GM18520 (cell line): ENCODE data around the gene H2BK1.

Experiments
- ATAC-seq: cut with Tn5 transposase; IDR thresholded peaks from one replicate; pipeline ENCODE4 v1.9.1; 2021; ENCODE audit not compliant: unreplicated experiment

Gene H2BK1

DNA sequence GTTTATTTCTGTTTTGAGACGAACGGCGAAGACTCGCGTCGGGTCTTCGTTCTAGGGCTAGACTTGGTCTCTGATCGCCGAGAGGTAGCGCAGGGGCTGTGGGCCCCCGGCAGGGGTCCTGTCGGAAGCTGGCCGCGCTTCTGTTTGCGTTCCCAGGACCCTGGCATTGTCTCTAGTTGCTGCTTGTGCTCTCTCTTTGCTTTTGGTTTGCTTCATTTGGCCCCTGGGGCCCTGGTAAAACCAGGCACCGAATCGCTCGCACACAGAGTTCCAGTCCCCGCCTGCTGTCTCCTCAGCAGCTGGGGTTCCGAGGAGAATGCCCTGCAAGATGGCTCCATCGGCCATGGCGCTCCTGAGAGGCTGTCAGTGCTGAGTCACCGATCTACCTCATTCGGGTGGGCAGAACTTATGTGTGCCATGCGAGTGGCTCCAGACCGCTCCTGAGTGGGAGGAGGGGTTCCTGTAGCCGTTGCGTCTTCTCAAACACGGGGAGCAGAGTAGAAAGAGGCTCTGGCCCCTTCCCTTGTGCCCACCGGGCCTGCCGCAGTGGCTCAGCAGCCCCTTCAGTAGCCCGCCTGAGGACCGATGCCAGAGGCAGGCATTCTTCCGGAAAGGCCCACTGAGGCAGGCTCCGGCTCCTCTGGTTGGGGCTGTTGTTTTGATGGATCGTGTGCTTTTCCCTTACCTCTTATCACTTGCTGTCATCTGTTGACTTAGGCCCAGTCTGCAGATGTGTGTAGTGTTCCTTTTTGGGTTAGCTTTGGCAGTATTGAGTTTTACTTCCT lies 22.8 kb upstream of the H2BK1 start:
- no peak for ATAC-seq

DNA sequence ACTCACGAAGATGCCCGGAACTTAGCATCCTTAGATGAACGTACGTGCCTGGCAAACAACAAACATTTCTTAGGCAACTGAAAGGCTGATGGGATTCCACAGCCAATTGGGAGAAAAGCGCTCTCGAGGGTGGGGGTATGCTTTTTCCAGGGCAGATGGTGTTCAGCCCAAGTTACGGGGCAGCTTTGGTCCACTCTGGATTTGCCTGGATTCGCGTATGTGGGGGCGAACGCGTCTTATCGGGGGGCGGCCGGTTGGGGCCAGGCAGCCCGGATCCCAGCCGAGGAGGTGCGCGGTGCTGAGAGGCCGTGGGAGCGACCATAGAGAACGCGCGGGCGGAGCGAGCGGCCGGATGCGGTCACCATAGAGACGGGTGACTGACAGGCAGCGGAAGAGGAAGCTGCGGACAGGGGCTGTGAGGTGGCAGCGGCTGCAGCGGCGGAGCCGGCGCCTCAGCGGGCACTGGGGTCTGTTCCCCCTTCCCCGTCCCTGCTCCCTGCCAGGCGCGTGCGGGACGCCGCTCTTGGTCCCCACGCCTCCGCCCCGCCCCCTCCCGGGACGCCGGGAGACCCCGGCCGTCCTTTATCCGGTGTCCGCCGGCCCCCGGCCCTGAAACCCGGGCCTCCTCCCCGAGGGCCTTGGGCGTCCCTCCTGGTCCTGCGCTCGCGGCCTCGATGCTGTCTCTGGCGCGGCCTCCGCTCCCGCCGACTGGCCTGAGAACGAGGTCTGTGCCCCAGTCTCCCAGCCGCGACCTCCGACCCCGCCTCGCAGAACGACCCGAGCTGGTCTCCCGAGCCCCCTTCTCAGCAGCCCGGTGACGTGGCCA lies 22.0 kb upstream of the H2BK1 start, which contains the start of gene CHPF2:
Gene CHPF2, plus strand, starts transcription at position 393 of the 826 bp plus-strand sequence. CDS start 1,529 bp downstream, outside the sequence.
- ATAC-seq, result peak; percentile 95

DNA sequence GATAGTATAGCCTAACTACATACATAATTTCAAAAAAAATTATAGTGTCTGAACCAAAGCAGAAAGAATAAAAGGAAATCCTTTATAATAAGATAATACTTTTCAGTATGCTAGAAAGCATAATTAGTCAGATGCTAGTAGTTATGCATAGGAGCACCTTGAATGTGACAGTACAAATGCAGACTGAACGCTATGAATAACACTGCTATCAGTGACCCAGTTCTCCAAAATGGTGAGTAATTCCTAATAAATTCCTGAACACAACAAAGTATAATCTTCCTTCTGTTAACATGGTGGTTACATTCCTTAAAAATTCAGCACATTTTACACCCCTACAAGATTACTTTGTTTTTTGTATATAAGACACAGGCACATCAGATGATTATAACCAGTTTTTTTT lies 20.8 kb upstream of the H2BK1 start:
- ATAC-seq, result no peak

- ATAC-seq, result no peak
Measured at GRCh38 chr7:151229249-151229648, 19.0 kb upstream of the H2BK1 start.

DNA sequence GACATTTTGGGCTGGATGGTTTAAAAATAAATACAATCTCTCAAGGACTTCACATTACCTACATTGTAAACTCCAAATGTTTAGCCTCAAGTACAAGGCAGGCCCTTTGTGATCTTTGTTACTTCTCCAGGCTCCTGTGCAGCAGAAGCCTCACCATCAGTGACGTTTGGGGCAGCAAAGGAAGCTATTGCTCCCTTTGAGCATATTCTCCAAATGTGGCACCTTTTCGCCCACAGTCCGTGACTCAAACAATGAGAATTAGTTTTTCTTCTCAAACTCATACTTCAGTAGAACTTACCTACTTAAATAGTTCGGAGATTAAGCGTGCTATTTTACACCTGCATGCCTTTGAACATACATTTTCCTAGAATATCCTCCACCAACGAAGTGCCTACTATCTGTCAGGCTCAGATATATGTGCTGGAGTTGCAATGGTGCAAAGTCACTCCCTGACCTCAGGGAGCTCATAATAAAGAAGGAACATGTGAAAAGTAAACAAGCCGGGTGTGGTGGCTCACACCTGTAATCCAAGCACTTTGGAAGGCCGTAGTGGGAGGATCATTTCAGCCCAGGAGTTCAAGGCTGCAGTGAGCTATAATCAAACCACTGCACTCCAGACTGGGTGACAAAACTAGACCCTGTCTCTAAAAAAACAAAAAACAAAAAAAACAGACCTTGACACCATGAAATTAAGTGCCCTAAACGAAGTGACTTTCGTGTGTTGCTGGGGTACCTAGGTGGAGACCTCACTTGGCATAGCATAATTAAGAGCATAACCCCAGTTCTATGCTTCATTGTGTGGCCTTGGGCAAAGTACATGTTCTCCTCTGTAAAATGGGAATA lies 18.0 kb upstream of the H2BK1 start:
- no peak for ATAC-seq

DNA sequence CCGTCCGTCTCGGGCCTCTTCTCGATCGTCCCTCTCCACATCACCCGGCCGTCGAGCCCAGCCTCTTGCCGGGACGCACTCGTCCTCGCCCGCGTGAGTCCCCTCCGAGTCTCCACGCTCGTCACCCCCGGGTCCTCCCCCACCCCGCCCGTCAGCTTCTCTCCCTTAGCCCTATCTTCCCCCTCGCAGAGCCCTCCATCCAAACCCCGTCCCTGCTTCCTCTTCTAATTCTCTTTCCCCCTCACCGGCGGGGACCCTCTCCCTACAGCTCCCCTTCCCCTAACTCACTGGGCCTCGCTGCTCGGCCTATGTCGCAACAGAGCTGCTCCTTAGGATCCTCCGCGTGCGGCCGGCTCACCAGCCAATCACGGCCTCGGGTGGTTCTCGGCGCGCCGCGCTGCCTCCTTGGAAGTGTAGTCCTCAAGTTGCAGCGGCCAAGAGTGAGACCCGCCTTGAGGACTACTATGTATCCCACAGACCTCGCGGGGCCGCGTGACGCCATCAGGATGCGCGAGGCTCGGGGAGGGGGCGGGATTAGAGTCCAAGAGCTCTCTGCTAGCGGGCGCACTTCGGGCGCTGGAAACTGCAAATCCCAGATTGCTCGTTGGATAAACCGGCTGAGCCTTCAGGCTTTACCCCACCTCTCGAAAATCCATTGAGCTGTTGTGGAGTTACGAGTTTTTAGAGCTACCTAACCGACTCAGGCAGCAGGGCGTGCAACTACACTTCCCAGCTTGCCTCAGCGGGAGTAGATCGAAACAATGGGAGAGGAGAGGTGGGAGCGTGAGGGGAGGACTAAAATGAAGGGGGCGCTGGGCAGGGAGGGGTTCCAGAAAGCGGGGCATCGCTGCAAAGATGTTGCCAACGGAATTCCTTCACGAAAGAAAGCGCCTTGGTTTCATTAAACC lies 16.8 kb upstream of the H2BK1 start, which contains the start of gene ABCF2:
Gene ABCF2, minus strand, starts transcription at position 331 of the 908 bp plus-strand sequence. CDS start 747 bp downstream, outside the sequence.
- ATAC-seq, result peak; percentile 100

DNA sequence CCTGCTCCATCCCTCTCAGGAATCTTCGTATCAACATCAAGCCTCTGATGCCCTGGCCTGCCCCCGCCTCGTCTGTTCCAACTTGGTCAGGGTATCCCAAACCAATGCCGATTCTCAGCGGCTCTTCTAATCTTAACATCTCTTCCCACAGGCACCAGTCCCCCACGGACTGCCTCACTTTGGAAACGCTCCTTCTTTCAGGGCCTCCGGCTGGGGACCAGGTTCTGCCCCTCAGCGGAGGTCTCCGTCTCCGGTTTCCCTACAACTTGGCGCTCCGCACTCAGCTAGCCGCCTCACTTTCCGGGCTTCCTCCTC lies 16.2 kb upstream of the H2BK1 start:
- ATAC-seq, result no peak

DNA sequence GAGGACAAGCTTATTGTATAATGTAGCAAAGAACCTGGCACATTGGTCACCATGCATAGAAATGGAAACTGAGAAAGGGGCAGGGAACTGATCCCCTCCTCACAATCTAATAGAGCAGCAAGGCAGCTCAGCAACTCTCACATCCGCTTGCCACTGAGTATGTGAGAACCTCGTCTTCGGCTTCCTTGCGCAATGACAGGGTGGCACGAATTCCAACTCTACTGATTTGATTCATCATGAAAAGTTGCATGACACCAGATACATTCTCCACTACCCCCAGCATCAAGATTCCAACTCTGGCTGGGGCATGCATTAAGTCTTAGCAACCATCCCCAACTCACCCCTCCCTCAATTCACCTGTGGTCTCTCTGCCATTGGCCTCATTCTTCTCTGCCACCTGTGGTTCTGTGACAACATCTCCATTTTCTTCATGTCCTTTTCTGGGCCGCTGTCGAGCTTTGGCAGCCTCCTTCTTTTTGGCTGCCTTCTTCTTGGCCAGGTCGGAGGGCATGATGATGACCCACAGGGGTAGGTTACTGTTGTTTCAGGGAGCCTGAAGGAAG lies 15.7 kb upstream of the H2BK1 start:
- no peak for ATAC-seq

- no peak for ATAC-seq
Measured at GRCh38 chr7:151223728-151224127, 13.4 kb upstream of the H2BK1 start.

DNA sequence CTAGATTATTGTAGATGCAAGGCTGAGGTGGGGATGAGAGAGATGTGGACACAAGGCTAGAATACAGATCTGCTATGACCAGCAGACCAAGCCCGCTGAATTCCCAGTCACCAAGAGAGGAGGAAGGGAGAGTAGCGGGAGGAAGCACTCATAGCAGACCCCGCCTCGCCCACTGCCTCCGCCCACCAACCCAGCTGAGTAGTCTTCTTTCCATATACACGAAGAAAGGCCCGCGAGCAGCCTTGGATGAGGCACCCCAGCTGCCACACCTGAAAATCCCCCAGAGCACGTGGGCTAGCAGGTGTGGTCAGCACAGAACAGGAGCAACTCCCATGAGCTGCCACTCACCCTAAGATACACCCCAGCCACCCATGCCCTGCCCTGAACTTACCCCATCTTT lies 7.9 kb upstream of the H2BK1 start:
- ATAC-seq, result no peak

DNA sequence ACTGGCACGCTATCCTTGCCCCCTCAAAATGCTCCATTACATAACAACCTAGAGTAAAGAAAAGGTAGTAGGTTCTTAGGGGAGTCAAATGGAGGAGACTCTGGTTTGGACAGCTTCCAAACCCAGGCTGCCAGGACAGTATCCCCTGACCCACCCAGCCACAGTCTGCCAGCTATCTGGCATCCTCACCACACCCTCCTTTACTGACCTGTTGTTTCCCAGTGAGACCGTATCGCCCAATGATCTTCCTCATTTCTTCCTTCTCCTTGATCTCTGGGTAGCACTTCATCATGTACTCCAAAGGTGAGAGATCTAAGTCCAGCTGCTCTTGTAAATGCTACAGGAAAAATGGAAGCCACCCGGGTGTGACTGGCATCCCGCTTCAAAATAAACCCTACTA lies 5.1 kb upstream of the H2BK1 start:
- ATAC-seq, result no peak

GRCh38 chr7:151213826-151214225 lies 3.5 kb upstream of the H2BK1 start:
- ATAC-seq, result no peak

GRCh38 chr7:151212626-151213025 lies 2.3 kb upstream of the H2BK1 start:
- no peak for ATAC-seq

DNA sequence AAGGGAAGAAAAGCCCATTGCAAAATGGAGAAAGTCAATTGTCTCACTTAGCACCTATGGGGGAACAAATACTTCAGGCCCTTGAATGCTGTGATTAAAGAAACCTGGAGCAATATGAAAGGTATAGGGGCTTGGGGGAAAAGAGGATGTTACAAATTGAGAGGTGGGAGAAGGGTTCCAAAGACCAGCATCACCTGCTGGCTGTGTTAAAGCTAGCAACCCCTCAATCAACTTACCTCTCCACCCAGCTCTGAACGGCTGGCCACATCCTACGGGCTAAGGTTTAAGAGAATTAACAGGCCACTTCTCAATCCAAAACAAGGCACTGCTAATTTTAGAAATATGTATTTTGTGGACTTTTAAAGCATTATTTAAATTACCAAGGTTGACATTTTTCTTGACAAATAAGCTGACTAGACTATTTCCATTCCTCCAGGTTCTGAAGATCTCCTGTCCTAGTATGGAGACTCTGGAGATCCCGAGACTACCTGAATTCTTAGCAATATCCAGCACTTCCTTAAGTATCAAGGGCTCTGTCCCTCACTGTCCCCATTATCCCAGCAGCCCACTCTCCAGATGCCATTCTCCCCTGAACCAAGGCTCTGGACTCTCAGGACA lies 976 bp upstream of the H2BK1 start:
- no peak for ATAC-seq

- no peak for ATAC-seq
Measured at GRCh38 chr7:151209588-151209987, 700 bp downstream of the H2BK1 start.

GRCh38 chr7:151208253-151208862 lies 1.9 kb downstream of the H2BK1 start:
- ATAC-seq, result no peak

DNA sequence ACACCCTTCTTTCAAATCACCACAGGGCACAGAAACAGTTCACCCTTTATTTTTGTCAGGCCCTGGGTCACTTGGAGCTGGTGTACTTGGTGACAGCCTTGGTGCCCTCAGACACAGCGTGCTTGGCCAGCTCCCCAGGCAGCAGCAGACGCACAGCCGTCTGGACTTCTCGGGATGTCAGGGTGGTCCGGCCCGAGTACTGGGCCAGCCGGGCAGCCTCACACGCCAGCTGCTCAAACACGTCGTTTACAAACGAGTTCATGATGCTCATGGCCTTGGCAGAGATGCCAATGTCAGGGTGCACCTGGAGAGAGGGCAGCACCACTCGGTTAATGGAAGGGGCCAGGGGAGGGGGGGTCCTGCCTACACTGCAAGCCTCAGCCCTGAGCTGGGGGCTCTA lies 2.5 kb downstream of the H2BK1 start:
- ATAC-seq, result no peak

DNA sequence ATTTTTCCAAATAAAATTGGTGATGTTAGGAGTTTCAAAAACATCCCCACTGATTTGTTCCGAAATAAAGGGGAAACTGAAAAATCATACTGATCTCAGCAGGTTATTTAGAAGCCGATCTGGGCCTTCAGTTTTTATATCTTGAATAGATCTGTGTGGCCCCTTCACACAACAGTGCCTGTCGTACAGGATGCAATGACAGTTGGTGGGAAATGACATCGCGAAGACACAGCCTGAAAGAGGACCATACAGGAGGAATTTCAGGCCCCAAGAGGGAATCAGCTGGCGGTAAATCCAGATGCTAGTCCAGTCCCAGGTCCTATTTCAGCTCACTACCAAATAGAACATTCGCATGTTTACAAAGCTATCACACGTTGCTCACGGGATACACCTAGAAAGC lies 3.0 kb downstream of the H2BK1 start:
- ATAC-seq, result no peak

GRCh38 chr7:151206914-151207313 lies 3.4 kb downstream of the H2BK1 start:
- no peak for ATAC-seq
